HG03354 (cell line): ENCODE data around the gene PLIN5.
"Not testable (repeated sequence)": the region's sequence is repeated elsewhere in the genome, so short reads cannot be mapped to it uniquely, and the experiment has no call there.

Experiments used
- ATAC-seq: cut with Tn5 transposase; IDR thresholded peaks from one replicate; pipeline ENCODE4 v1.9.1; 2021; ENCODE audit warnings: mild to moderate bottlenecking; ENCODE audit not compliant: unreplicated experiment, poor library complexity, severe bottlenecking

PLIN5 gene

GRCh38 chr19:4547303-4548237 is 12.5 kb upstream of the PLIN5 start:
- no peak for ATAC-seq

- no peak for ATAC-seq
Measured at GRCh38 chr19:4543842-4544647, 9.0 kb upstream of the PLIN5 start.

GRCh38 chr19:4542896-4543841 is 8.1 kb upstream of the PLIN5 start:
- no peak for ATAC-seq

- not testable (repeated sequence) for ATAC-seq
Measured at GRCh38 chr19:4541806-4542145, 6.8 kb upstream of the PLIN5 start.

GRCh38 chr19:4541114-4541805 is 6.2 kb upstream of the PLIN5 start:
- no peak for ATAC-seq

- ATAC-seq: no peak
Measured at GRCh38 chr19:4539693-4540581, 4.9 kb upstream of the PLIN5 start, which contains the start of gene LRG1. LRG1 (minus strand) TSS chr19:4540036; CDS start chr19:4540013, 23 bp downstream.

- ATAC-seq: no peak
Measured at GRCh38 chr19:4539169-4539692, 4.2 kb upstream of the PLIN5 start.

GRCh38 chr19:4538601-4538954 is 3.6 kb upstream of the PLIN5 start:
- ATAC-seq: no peak

GRCh38 chr19:4537953-4538600 is 3.1 kb upstream of the PLIN5 start:
- ATAC-seq: no peak

GRCh38 chr19:4536798-4537197 is 1.8 kb upstream of the PLIN5 start:
- ATAC-seq: no peak

- ATAC-seq: no peak
Measured at GRCh38 chr19:4533835-4534424, 1.1 kb downstream of the PLIN5 start.

GRCh38 chr19:4533334-4533733 is 1.7 kb downstream of the PLIN5 start:
- ATAC-seq: no peak

GRCh38 chr19:4531562-4532165 is 3.4 kb downstream of the PLIN5 start:
- no peak for ATAC-seq

- ATAC-seq: no peak
Measured at GRCh38 chr19:4529924-4530522, 5.0 kb downstream of the PLIN5 start.

GRCh38 chr19:4528843-4529242 is 6.2 kb downstream of the PLIN5 start:
- ATAC-seq: no peak

- ATAC-seq: not testable (repeated sequence)
Measured at GRCh38 chr19:4527377-4527776, 7.6 kb downstream of the PLIN5 start.
